Measurements from ENCODE around the gene PRMT5. TPM values are rescaled to one million over a fixed set of nuclear protein-coding genes. Genes with fewer than 3 reads are reported as not detected.

The PRMT5 gene
- total RNA-seq, 1 experiment from 2014 or later: 201 TPM

DNA sequence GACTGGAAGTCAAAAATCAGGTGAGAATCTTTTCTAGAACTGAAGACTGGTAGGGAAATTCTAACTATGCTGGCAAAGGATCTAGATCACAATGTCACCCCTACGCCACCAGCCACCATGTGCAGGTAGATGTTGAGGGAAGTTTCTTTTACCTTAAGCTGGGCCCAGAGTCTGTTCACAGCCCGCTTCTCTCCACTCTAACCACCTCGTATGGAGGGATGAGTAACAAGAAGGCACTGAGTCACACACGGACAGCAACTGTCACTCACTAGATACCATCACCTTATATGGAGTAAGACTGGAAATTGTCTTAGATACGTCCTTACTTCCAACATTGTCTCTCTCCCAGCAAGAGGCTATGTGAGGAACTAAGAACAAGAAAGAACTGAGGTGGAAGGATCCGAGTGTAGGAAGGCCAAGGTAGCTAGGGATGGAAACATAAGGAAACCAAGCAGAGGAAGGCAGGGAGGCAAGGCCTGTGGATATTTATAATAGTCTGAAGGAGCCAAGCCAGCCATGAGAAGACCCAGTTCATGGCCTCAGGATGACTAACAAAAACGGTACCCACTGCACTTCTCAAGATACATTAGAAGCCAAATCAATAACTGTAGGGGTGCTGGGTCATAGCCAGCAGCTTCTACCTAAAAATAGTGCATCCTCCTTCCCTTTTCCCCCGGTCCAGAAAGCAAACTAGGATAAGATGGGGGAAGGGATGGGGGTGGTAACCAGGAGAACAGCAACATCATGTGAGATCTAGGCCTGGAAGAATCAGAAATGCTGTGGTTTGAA lies 30.7 kb downstream of the PRMT5 start:
- Mint-ChIP-seq H3K27ac (ENCODE audit: low read depth, unreplicated experiment) (peak overlapping the region; percentile 61), H3K36me3 (ENCODE audit: insufficient read depth, unreplicated experiment) (peaks cover 45% of the 10 kb centered on the region), H3K4me1 (ENCODE audit: insufficient read depth, unreplicated experiment) (peaks cover 17% of the 10 kb centered on the region), H3K9me3 (ENCODE audit: unreplicated experiment) (no peaks in the 10 kb centered on the region), H3K4me3 (ENCODE audit: unreplicated experiment) (no peak overlapping the region), H3K27me3 (ENCODE audit: insufficient read depth, unreplicated experiment) (no peaks in the 10 kb centered on the region)
- intact Hi-C loops (cut with micrococcal nuclease): no loop called here
- TF ChIP-seq, protein P1, sequence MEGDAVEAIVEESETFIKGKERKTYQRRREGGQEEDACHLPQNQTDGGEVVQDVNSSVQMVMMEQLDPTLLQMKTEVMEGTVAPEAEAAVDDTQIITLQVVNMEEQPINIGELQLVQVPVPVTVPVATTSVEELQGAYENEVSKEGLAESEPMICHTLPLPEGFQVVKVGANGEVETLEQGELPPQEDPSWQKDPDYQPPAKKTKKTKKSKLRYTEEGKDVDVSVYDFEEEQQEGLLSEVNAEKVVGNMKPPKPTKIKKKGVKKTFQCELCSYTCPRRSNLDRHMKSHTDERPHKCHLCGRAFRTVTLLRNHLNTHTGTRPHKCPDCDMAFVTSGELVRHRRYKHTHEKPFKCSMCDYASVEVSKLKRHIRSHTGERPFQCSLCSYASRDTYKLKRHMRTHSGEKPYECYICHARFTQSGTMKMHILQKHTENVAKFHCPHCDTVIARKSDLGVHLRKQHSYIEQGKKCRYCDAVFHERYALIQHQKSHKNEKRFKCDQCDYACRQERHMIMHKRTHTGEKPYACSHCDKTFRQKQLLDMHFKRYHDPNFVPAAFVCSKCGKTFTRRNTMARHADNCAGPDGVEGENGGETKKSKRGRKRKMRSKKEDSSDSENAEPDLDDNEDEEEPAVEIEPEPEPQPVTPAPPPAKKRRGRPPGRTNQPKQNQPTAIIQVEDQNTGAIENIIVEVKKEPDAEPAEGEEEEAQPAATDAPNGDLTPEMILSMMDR (IDR thresholded peaks at IDR 0.05; ENCODE audit: unreplicated experiment): no peak
- BruUV-seq (replicated peaks): no TSS peak
- DNase-seq (ENCODE audit: unreplicated experiment): peak; percentile 65
- ChIA-PET POLR2A (interaction anchor here (0.7 to 5.8 kb wide), 6 partner anchors 8 to 27 kb away, joined by 3 to 29 read pairs (median 6); partner anchors contain the start of gene LRP10), CTCF (interaction anchor here (0.6 to 7.1 kb wide), 12 partner anchors 10 to 342 kb away, joined by 3 to 111 read pairs (median 10); partner anchors contain the start of genes LRP10 and REM2)

DNA sequence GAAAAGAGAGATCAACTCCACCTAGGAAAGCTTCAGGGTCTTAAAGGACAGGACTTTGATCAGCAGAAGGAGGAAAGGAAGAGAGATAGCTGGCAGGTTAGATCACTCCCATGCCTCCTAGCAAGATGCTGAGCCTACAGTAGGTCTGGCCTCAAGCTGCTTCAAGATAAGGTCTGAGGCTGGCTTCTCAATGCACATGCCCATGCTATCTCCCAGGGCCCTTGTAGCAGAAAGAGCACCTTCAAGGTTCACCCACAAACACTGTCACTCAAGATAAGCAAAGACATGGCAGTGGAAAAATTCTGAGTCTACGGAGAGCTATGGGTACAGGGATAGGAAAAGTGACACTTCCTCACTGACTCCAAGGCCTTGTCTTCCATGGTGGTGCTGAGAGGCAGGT lies 31.8 kb downstream of the PRMT5 start:
- TF ChIP-seq, protein P1 (IDR thresholded peaks at IDR 0.05; ENCODE audit: unreplicated experiment): no peak
- intact Hi-C loops (cut with micrococcal nuclease): no loop called here
- no peaks in the 10 kb centered on the region for H3K9me3 Mint-ChIP-seq (ENCODE audit: unreplicated experiment)
- ChIA-PET CTCF (interaction anchor here (0.6 to 7.1 kb wide), 8 partner anchors 8 to 341 kb away, joined by 3 to 111 read pairs (median 4); partner anchors contain the start of genes LRP10 and REM2), POLR2A (interaction anchor here (4.0 to 5.8 kb wide), 2 partner anchors 10 to 24 kb away, joined by 13 to 29 read pairs; no protein-coding TSS in a partner anchor)
- no peak for DNase-seq (ENCODE audit: unreplicated experiment)
- peaks cover 17% of the 10 kb centered on the region for H3K4me1 Mint-ChIP-seq (ENCODE audit: insufficient read depth, unreplicated experiment)
- H3K4me3 Mint-ChIP-seq (ENCODE audit: unreplicated experiment): no peak overlapping the region
- no TSS peak for BruUV-seq (replicated peaks)
- H3K27ac Mint-ChIP-seq (ENCODE audit: low read depth, unreplicated experiment): no peak overlapping the region
- H3K36me3 Mint-ChIP-seq (ENCODE audit: insufficient read depth, unreplicated experiment): peaks cover 34% of the 10 kb centered on the region
- no peaks in the 10 kb centered on the region for H3K27me3 Mint-ChIP-seq (ENCODE audit: insufficient read depth, unreplicated experiment)

DNA sequence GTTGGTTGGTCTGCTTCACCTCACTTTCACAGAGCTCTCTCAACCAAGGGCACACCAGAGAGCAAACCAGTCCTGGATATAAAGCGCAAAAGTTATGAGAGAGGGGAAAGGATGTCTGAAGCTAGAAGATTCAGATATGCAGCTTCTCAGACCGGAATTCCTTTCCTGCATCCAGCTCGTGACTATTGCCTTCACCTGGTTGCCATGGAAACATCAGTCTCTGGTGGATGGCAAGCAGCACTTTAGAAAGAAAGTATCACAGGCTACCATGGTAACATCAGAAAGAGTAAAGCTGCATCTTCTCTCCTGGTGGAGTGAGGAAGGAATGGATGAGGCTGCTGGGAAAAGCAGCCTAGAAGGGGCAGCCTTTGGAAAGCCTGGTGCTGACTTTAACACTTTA lies 32.4 kb downstream of the PRMT5 start:
- TF ChIP-seq, protein P1 (IDR thresholded peaks at IDR 0.05; ENCODE audit: unreplicated experiment): no peak
- DNase-seq (ENCODE audit: unreplicated experiment): no peak
- H3K4me1 Mint-ChIP-seq (ENCODE audit: insufficient read depth, unreplicated experiment): peaks cover 17% of the 10 kb centered on the region
- BruUV-seq (replicated peaks): no TSS peak
- H3K27me3 Mint-ChIP-seq (ENCODE audit: insufficient read depth, unreplicated experiment): no peaks in the 10 kb centered on the region
- no peak overlapping the region for H3K4me3 Mint-ChIP-seq (ENCODE audit: unreplicated experiment)
- H3K9me3 Mint-ChIP-seq (ENCODE audit: unreplicated experiment): no peaks in the 10 kb centered on the region
- POLR2A ChIA-PET: interaction anchor here (1.0 to 5.8 kb wide), 4 partner anchors 9 to 26 kb away, joined by 3 to 29 read pairs (median 8); partner anchors contain the start of genes LRP10 and REM2
- intact Hi-C loops (cut with micrococcal nuclease): no loop called here
- CTCF ChIA-PET: interaction anchor here (0.6 to 1.9 kb wide), 9 partner anchors 9 to 340 kb away, joined by 3 to 7 read pairs (median 4); no protein-coding TSS in a partner anchor
- peak overlapping the region; percentile 50 for H3K27ac Mint-ChIP-seq (ENCODE audit: low read depth, unreplicated experiment)
- H3K36me3 Mint-ChIP-seq (ENCODE audit: insufficient read depth, unreplicated experiment): peaks cover 28% of the 10 kb centered on the region

DNA sequence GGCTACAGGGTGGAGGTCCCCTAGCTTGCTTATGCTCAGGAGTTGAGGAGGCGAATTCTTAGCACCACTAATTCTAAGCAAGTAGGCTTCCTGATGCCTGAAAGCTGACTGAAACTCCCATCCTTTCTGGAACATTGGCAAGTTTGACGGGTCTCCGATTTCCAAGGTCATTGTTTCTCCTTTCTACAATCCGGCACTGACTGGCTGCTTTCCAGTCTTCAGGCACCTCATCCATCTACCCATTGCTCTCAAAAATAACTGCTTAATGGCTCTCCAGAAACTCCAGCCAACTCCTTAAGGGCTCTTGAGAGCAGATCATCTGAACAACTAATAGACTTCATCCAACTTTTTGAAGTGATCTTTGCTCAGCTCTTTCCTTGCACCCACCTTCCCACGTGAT lies 32.8 kb downstream of the PRMT5 start:
- CTCF ChIA-PET: interaction anchor here (0.5 to 1.9 kb wide), 12 partner anchors 8 to 340 kb away, joined by 3 to 8 read pairs (median 4); no protein-coding TSS in a partner anchor
- POLR2A ChIA-PET: interaction anchor here (0.9 to 5.8 kb wide), 6 partner anchors 9 to 307 kb away, joined by 3 to 29 read pairs (median 4); partner anchors contain the start of genes DAD1, LRP10 and REM2
- H3K36me3 Mint-ChIP-seq (ENCODE audit: insufficient read depth, unreplicated experiment): peaks cover 24% of the 10 kb centered on the region
- no peaks in the 10 kb centered on the region for H3K9me3 Mint-ChIP-seq (ENCODE audit: unreplicated experiment)
- no peak for DNase-seq (ENCODE audit: unreplicated experiment)
- no TSS peak for BruUV-seq (replicated peaks)
- TF ChIP-seq, protein P1 (IDR thresholded peaks at IDR 0.05; ENCODE audit: unreplicated experiment): no peak
- H3K4me3 Mint-ChIP-seq (ENCODE audit: unreplicated experiment): no peak overlapping the region
- peaks cover 17% of the 10 kb centered on the region for H3K4me1 Mint-ChIP-seq (ENCODE audit: insufficient read depth, unreplicated experiment)
- peak overlapping the region; percentile 50 for H3K27ac Mint-ChIP-seq (ENCODE audit: low read depth, unreplicated experiment)
- no peaks in the 10 kb centered on the region for H3K27me3 Mint-ChIP-seq (ENCODE audit: insufficient read depth, unreplicated experiment)
- intact Hi-C loops (cut with micrococcal nuclease): no loop called here
